Neural progenitor cell (in vitro differentiated cells): Measurements from ENCODE around the gene SCMH1. TPM values are rescaled to one million over a fixed set of nuclear protein-coding genes. Genes with fewer than 3 reads are reported as not detected.

Experiments
- DNase-seq: peaks from one replicate; pipeline ENCODE4 v3.0.0-alpha.2; 2016; ENCODE audit warnings: low spot score
- H2AFZ ChIP-seq: fragments of 200-600 bp; sonication (generic); replicated peaks from 2 replicates; pipeline ENCODE4 v1.6.1; 2016; ENCODE audit warnings: antibody characterized with exemption
- H3F3A ChIP-seq: fragments of 200-600 bp; sonication (generic); 2 replicates; pipeline ENCODE4 v1.6.1; 2016; ENCODE audit warnings: antibody characterized with exemption, low read depth
- H3K27ac ChIP-seq: fragments of 200-600 bp; sonication (generic); 2 replicates; pipeline ENCODE4 v1.5.1; 2016; ENCODE audit warnings: mild to moderate bottlenecking
- H3K27me3 ChIP-seq: fragments of 200-600 bp; sonication (generic); 2 replicates; pipeline ENCODE4 v1.6.1; 2016; ENCODE audit warnings: mild to moderate bottlenecking, moderate library complexity
- H3K36me3 ChIP-seq: fragments of 200-600 bp; sonication (generic); 2 replicates; pipeline ENCODE4 v1.5.1; 2016
- H3K4me1 ChIP-seq: fragments of 200-600 bp; sonication (generic); 2 replicates; pipeline ENCODE4 v1.6.1; 2016; ENCODE audit warnings: mixed run types
- H3K4me2 ChIP-seq: fragments of 200-600 bp; sonication (generic); 2 replicates; pipeline ENCODE4 v1.6.1; 2016
- H3K4me3 ChIP-seq: fragments of 200-600 bp; sonication (generic); 2 replicates; pipeline ENCODE4 v1.5.1; 2016
- H3K79me2 ChIP-seq: fragments of 200-600 bp; sonication (generic); 2 replicates; pipeline ENCODE4 v1.6.1; 2016; ENCODE audit warnings: low read depth
- H3K9ac ChIP-seq: fragments of 200-600 bp; sonication (generic); 2 replicates; pipeline ENCODE4 v1.6.1; 2016
- H3K9me3 ChIP-seq: fragments of 200-600 bp; sonication (generic); 2 replicates; pipeline ENCODE4 v1.5.1; 2016; ENCODE audit warnings: low read depth
- H4K20me1 ChIP-seq: fragments of 200-600 bp; sonication (generic); 2 replicates; pipeline ENCODE4 v1.6.1; 2016; ENCODE audit warnings: low read depth
- H3K27ac Mint-ChIP-seq: 3 replicates; pipeline ENCODE4 v1.8.0; 2021; ENCODE audit warnings: mixed read lengths
- H3K27me3 Mint-ChIP-seq: 2 replicates; pipeline ENCODE4 v1.8.0; 2022; ENCODE audit warnings: low read depth, mild to moderate bottlenecking, inconsistent platforms, moderate library complexity, mixed read lengths; ENCODE audit not compliant: insufficient read depth
- H3K36me3 Mint-ChIP-seq: 3 replicates; pipeline ENCODE4 v1.8.0; 2021; ENCODE audit warnings: mixed read lengths
- H3K4me1 Mint-ChIP-seq: 3 replicates; pipeline ENCODE4 v1.8.0; 2021; ENCODE audit warnings: mixed read lengths
- H3K4me3 Mint-ChIP-seq: 3 replicates; pipeline ENCODE4 v1.8.0; 2021; ENCODE audit warnings: mild to moderate bottlenecking, moderate library complexity, mixed read lengths
- H3K9me3 Mint-ChIP-seq: 3 replicates; pipeline ENCODE4 v1.8.0; 2020; ENCODE audit warnings: mixed read lengths
- CTCF ChIP-seq: fragments of 200-600 bp; sonication (generic); IDR thresholded peaks from 2 replicates; pipeline ENCODE4 v1.5.1; 2017; ENCODE audit warnings: antibody characterized with exemption, mild to moderate bottlenecking
- EZH2 ChIP-seq: fragments of 200-600 bp; sonication (generic); IDR thresholded peaks from 2 replicates; pipeline ENCODE4 v1.6.1; 2017; ENCODE audit warnings: antibody characterized with exemption, mild to moderate bottlenecking, moderate library complexity
- EZH2phosphoT487 ChIP-seq: fragments of 200-600 bp; sonication (generic); IDR thresholded peaks from 2 replicates; pipeline ENCODE4 v1.6.1; 2017; ENCODE audit warnings: antibody characterized with exemption
- total RNA-seq: library from RNA; depleted of rRNA; stranded (reverse); fragments of >200 nt; gene quantifications from 2 replicates; pipeline ENCODE4 v1.2.3, GENCODE V29; 2015; ENCODE audit warnings: low replicate concordance

The SCMH1 gene
- total RNA-seq, 1 donor from 2014 or later, result 16.1 TPM

DNA sequence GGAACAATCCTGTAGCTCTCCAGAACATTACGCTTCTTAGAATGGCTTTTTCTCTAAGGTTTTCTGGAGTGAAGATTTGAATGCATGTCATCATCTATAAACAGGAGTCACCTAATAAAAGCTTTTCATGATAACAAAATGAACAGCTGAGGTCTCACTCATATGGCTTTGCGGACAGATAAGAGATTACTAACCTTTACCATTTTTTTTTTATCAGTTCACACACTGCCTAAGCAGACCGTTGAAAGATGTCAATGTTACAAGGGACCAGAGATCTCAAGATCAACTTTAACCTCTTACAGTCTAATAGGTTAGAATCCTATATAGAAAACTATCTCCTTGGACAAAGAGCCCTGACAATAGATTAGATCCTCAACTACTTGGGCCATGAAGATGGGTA lies 41.4 kb downstream of the SCMH1 start:
- peaks cover 20% of the 10 kb centered on the region for H3K9me3 Mint-ChIP-seq
- H3K4me3 ChIP-seq, result no peak overlapping the region

DNA sequence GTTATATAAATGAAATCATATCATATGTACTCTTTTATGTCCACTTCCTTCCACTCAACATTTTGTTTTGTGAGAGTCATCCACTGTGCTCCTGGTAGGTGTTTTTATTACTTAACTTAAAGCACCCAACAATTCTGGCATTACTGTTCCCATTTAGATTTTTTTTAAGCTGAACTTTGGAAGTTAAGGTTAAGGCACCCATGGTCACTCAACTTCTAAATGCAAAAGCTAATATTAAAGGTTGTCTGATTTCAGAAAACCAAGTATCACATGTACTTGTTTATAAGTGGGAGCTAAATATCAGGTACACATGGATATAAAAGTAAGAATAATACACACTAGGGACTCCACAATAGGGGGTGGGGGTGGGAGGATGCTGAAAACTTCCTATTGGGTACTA lies 42.7 kb downstream of the SCMH1 start:
- peaks cover 12% of the 10 kb centered on the region for H3K36me3 Mint-ChIP-seq
- DNase-seq, result no peak
- H3K9me3 Mint-ChIP-seq, result peaks cover 17% of the 10 kb centered on the region
- Histone ChIP-seq H4K20me1 (no peaks in the 10 kb centered on the region), H3K27ac (no peak overlapping the region), H3K27me3 (no peaks in the 10 kb centered on the region), H3F3A (no peaks in the 10 kb centered on the region), H3K9ac (no peak overlapping the region), H2AFZ (no peak overlapping the region), H3K36me3 (peaks cover 3% of the 10 kb centered on the region), H3K79me2 (peaks cover 4% of the 10 kb centered on the region), H3K9me3 (no peaks in the 10 kb centered on the region), H3K4me1 (no peaks in the 10 kb centered on the region), H3K4me3 (no peak overlapping the region), H3K4me2 (no peak overlapping the region)
- no peak for TF ChIP-seq EZH2phosphoT487
- TF ChIP-seq CTCF, result no peak
- no peak for TF ChIP-seq EZH2
- H3K27me3 Mint-ChIP-seq, result no peaks in the 10 kb centered on the region
- no peak overlapping the region for H3K27ac Mint-ChIP-seq
- H3K4me1 Mint-ChIP-seq, result no peaks in the 10 kb centered on the region
- H3K4me3 Mint-ChIP-seq, result no peak overlapping the region

More for the DNA sequence above, 41.4 kb downstream of the SCMH1 start:
- TF ChIP-seq EZH2phosphoT487, result no peak
- TF ChIP-seq EZH2, result no peak
- no peak for TF ChIP-seq CTCF
- no peaks in the 10 kb centered on the region for H3K4me1 ChIP-seq
- no peaks in the 10 kb centered on the region for H3K27me3 Mint-ChIP-seq
- no peak overlapping the region for H2AFZ ChIP-seq
- H3K27me3 ChIP-seq, result no peaks in the 10 kb centered on the region
- H4K20me1 ChIP-seq, result no peaks in the 10 kb centered on the region
- no peaks in the 10 kb centered on the region for H3K9me3 ChIP-seq
- peaks cover 3% of the 10 kb centered on the region for H3K36me3 ChIP-seq
- H3K79me2 ChIP-seq, result peaks cover 3% of the 10 kb centered on the region
- DNase-seq, result no peak
- peaks cover 14% of the 10 kb centered on the region for H3K36me3 Mint-ChIP-seq
- H3K4me1 Mint-ChIP-seq, result no peaks in the 10 kb centered on the region
- H3F3A ChIP-seq, result no peaks in the 10 kb centered on the region
- no peak overlapping the region for H3K27ac ChIP-seq
- no peak overlapping the region for H3K4me3 Mint-ChIP-seq
- H3K9ac ChIP-seq, result no peak overlapping the region
- no peak overlapping the region for H3K27ac Mint-ChIP-seq
- H3K4me2 ChIP-seq, result no peak overlapping the region

GRCh38 chr1:41192456-41193178 lies 49.5 kb downstream of the SCMH1 start:
- Mint-ChIP-seq H3K4me1 (no peaks in the 10 kb centered on the region), H3K4me3 (no peak overlapping the region), H3K27me3 (no peaks in the 10 kb centered on the region), H3K36me3 (peaks cover 5% of the 10 kb centered on the region), H3K9me3 (peaks cover 8% of the 10 kb centered on the region), H3K27ac (no peak overlapping the region)
- Histone ChIP-seq H3K4me1 (no peaks in the 10 kb centered on the region), H3K79me2 (peaks cover 4% of the 10 kb centered on the region), H4K20me1 (no peaks in the 10 kb centered on the region), H2AFZ (no peak overlapping the region), H3F3A (no peaks in the 10 kb centered on the region), H3K9me3 (no peaks in the 10 kb centered on the region), H3K27me3 (no peaks in the 10 kb centered on the region), H3K36me3 (no peaks in the 10 kb centered on the region), H3K4me2 (no peak overlapping the region), H3K4me3 (no peak overlapping the region), H3K27ac (no peak overlapping the region), H3K9ac (no peak overlapping the region)
- no peak for TF ChIP-seq CTCF
- no peak for TF ChIP-seq EZH2phosphoT487
- TF ChIP-seq EZH2, result no peak
- no peak for DNase-seq
